Activated naive CD8-positive, alpha-beta T cell treated with anti-CD3 and anti-CD28 coated beads, Interleukin-2, amount 50 U/mL, for 16 hours (primary cell): ENCODE results near the gene WFDC1.

Source experiments
- DNase-seq: peaks from one replicate; pipeline ENCODE4 v3.0.0-alpha.2; 2020; ENCODE audit warnings: low read depth, low spot score

The WFDC1 gene

GRCh38 chr16:84302111-84302954 is 7.7 kb downstream of the WFDC1 start:
- DNase-seq: no peak

GRCh38 chr16:84303023-84303422 is 8.3 kb downstream of the WFDC1 start:
- no peak for DNase-seq

GRCh38 chr16:84303516-84303915 is 8.8 kb downstream of the WFDC1 start:
- no peak for DNase-seq

- no peak for DNase-seq
Observed at GRCh38 chr16:84306564-84306963, 11.9 kb downstream of the WFDC1 start.

GRCh38 chr16:84307209-84307954 is 12.7 kb downstream of the WFDC1 start:
- DNase-seq: no peak

GRCh38 chr16:84308120-84308519 is 13.4 kb downstream of the WFDC1 start:
- no peak for DNase-seq

- no peak for DNase-seq
Observed at GRCh38 chr16:84310642-84311041, 16.0 kb downstream of the WFDC1 start.

- no peak for DNase-seq
Observed at GRCh38 chr16:84312783-84313382, 18.2 kb downstream of the WFDC1 start.

GRCh38 chr16:84313921-84314320 is 19.2 kb downstream of the WFDC1 start:
- no peak for DNase-seq

- DNase-seq: no peak
Observed at GRCh38 chr16:84314373-84314772, 19.7 kb downstream of the WFDC1 start.

GRCh38 chr16:84314814-84315213 is 20.1 kb downstream of the WFDC1 start:
- no peak for DNase-seq

- no peak for DNase-seq
Observed at GRCh38 chr16:84315422-84315821, 20.7 kb downstream of the WFDC1 start.

GRCh38 chr16:84318091-84318975 is 23.7 kb downstream of the WFDC1 start:
- no peak for DNase-seq

GRCh38 chr16:84319146-84319760 is 24.6 kb downstream of the WFDC1 start:
- no peak for DNase-seq

GRCh38 chr16:84320511-84320910 is 25.8 kb downstream of the WFDC1 start:
- DNase-seq: no peak

GRCh38 chr16:84321932-84322331 is 27.3 kb downstream of the WFDC1 start:
- no peak for DNase-seq

- DNase-seq: no peak
Observed at GRCh38 chr16:84322749-84323148, 28.1 kb downstream of the WFDC1 start.

GRCh38 chr16:84323606-84324005 is 28.9 kb downstream of the WFDC1 start:
- no peak for DNase-seq

- no peak for DNase-seq
Observed at GRCh38 chr16:84324434-84325262, 30.0 kb downstream of the WFDC1 start.

- no peak for DNase-seq
Observed at GRCh38 chr16:84326545-84326944, 31.9 kb downstream of the WFDC1 start.
